GM21529 (cell line): ENCODE measurements around the gene RPA3.

Experiments
- ATAC-seq: cut with Tn5 transposase; IDR thresholded peaks from one replicate; pipeline ENCODE4 v1.9.1; 2021; ENCODE audit not compliant: unreplicated experiment

Gene RPA3

GRCh38 chr7:7612519-7612918 is 105.9 kb downstream of the RPA3 start:
- no peak for ATAC-seq

- ATAC-seq, result no peak
Measured at GRCh38 chr7:7609330-7609729, 109.1 kb downstream of the RPA3 start.

DNA sequence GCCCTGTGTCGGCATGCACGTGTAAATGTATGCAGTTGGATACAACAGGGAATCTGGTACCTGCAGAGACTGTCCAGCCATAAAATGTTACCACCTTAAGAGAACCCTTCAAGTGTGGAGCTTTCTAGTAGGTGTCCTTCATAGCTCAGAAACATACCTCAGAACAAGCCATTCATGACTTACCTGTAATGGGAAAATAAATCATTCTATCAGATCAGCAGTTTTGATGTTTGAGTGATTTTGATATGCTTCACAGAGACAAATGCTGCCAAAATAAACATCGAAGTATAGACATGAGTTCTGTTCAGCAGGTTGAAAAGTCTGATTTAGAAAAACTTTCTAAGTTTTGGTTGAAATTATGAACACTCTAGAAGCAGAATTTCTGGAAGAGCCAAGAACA is 111.4 kb downstream of the RPA3 start:
- no peak for ATAC-seq

DNA sequence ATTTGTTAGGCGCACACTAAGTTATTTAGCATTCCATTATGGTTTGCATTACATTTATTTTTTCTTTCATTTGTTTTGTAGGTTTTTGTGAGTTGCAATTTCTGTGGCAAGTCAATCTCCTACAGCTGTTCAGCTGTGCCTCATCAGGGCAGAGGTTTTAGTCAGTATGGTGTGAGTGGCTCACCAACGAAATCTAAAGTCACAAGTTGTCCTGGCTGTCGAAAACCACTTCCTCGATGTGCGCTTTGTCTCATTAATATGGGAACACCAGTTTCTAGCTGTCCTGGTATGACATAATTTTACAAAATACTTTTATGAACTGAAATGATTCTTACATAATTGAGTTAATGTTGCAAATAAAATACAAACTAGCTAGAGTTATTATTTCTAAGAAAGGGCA is 122.2 kb downstream of the RPA3 start:
- ATAC-seq, result no peak

GRCh38 chr7:7595451-7595850 is 123.0 kb downstream of the RPA3 start:
- no peak for ATAC-seq
